HG03066 (cell line): ENCODE results near the gene ZNF79.

ENCODE experiments used
- ATAC-seq: cut with Tn5 transposase; IDR thresholded peaks from one replicate; pipeline ENCODE4 v1.9.1; 2021; ENCODE audit warnings: low read depth; ENCODE audit not compliant: unreplicated experiment

Gene ZNF79

GRCh38 chr9:127397646-127398274, 26.4 kb upstream of the ZNF79 start:
- ATAC-seq: no peak

DNA sequence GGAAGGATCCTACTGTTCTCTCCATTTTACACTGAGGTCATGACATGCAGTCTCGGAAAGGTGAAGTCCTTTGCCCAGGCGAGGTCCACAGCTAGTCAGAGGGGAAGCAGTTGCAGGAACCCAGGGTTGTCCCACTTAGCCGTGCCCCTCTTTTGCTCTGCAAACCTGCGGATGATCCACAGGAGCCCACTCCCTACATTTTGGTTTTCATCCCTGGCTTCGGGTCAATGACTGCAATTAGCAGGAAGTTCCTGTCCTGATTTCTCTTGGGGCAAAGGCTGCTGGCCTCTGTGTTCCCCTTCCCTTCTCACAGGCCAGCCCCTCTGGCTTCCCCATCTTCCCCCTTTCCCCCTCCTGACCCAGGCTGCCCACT, 25.9 kb upstream of the ZNF79 start:
- no peak for ATAC-seq

- no peak for ATAC-seq
Measured at GRCh38 chr9:127398715-127399400, 25.3 kb upstream of the ZNF79 start.

- ATAC-seq: no peak
Measured at GRCh38 chr9:127399736-127400269, 24.4 kb upstream of the ZNF79 start.

DNA sequence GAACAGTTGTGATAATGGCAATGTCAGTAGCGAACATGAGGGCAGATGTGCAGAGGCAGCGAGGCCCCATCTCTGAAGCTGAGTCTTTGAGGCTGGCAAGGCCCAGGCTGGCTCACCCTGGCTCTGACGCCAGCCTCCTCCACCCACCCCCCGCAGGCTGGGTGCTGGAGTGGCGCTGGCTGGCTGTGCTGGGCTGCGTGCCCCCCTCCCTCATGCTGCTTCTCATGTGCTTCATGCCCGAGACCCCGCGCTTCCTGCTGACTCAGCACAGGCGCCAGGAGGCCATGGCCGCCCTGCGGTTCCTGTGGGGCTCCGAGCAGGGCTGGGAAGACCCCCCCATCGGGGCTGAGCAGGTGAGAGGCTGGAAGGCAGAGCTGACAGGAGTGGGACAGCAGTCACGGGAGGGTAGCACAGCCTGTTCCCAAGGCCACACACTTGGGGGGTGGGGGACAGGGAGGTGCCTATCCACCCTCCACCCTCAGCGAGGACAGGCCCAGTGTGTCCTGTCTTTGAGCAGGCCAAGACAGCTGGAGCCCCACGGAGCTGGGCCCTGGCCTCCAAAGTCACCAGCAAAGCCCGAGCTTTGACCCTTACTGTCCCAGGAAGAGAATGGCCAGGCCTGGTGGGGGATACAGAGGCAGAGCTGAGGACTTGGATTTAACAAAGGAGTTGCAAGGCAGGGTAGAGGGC, 21.6 kb upstream of the ZNF79 start:
- ATAC-seq: no peak

GRCh38 chr9:127403507-127404192, 20.5 kb upstream of the ZNF79 start:
- ATAC-seq: no peak

DNA sequence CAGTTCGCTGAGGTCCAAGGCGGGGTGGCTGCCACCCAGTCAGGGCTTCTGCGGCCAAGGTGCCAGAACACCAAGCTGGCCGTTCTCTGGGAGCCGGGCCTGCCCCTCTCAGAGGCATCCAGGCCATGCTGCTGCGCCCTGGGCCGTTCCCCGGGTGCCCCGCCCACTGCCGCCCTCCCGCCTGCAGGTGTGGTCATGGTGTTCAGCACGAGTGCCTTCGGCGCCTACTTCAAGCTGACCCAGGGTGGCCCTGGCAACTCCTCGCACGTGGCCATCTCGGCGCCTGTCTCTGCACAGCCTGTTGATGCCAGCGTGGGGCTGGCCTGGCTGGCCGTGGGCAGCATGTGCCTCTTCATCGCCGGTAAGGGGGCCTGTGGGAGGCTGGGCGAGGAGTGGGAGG, 19.6 kb upstream of the ZNF79 start:
- ATAC-seq: no peak

DNA sequence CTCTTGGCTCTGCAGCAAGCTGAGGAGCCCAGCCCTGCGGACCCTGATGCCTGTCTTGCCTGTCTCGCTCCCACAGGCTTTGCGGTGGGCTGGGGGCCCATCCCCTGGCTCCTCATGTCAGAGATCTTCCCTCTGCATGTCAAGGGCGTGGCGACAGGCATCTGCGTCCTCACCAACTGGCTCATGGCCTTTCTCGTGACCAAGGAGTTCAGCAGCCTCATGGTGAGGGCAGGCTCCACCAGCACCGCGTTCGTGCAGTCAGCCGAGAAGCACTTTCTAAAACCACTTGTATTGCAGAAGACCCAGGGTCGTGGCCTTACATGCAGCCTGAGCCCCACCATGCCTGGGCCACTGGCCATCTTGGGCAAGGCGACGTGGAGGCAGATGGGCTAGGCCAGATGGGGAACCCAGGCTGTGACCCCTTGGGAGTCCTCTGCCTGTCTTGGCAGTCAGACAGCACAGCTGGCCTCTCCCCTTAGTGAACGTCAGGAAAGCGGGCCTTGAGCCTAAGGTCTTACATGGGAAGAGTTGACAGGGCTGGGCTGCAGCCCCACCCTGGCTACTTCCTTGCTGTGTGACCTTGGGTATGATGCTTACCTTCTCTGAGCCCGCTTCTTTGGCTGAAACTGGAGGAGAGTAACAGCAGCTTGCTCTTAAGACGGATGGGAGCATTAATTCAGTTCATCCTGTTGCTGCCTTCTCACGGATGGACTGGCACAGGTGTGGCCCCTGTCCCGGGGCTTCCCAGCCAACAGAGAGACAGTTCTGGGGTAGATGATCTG, 18.6 kb upstream of the ZNF79 start:
- ATAC-seq: no peak

DNA sequence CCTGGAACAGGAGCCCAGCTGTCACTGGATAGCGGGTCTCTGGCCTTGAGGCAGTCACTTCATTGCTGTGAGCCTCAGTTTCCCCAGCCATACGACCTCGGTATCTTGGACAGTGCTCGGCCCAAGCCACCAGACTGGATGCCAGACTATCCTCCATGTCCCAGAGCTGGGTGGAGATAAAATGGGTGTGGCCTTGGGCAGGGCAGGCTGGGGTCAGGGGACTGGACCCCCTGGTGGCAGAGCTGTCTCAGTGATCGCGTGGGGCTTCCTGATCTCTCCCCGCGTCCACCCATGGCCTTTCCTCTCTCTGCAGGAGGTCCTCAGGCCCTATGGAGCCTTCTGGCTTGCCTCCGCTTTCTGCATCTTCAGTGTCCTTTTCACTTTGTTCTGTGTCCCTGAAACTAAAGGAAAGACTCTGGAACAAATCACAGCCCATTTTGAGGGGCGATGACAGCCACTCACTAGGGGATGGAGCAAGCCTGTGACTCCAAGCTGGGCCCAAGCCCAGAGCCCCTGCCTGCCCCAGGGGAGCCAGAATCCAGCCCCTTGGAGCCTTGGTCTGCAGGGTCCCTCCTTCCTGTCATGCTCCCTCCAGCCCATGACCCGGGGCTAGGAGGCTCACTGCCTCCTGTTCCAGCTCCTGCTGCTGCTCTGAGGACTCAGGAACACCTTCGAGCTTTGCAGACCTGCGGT, 17.2 kb upstream of the ZNF79 start:
- no peak for ATAC-seq

GRCh38 chr9:127407492-127407843, 16.7 kb upstream of the ZNF79 start:
- ATAC-seq: no peak

- no peak for ATAC-seq
Measured at GRCh38 chr9:127411122-127411521, 13.1 kb upstream of the ZNF79 start.

DNA sequence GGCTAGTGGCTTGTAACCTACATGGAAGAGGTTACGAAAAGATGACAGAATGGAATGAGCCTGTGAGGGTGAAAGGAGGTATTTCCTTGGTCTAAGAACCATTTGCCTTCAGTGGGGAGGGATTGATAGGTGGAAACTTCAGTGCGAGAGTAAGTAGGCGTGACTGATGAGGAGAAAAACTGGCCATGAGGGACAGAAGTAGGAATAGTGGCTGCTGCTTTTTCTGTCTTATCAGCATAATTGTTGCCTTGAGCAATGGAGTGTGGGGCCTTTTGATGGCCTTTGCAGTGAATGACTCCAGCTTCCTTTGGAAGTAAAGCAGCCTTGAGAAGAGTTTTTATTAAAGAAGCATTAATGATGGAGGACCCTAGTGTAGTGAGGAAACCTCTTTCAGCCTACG, 9.0 kb upstream of the ZNF79 start:
- ATAC-seq: no peak

- ATAC-seq: no peak
Measured at GRCh38 chr9:127415657-127416056, 8.5 kb upstream of the ZNF79 start.

DNA sequence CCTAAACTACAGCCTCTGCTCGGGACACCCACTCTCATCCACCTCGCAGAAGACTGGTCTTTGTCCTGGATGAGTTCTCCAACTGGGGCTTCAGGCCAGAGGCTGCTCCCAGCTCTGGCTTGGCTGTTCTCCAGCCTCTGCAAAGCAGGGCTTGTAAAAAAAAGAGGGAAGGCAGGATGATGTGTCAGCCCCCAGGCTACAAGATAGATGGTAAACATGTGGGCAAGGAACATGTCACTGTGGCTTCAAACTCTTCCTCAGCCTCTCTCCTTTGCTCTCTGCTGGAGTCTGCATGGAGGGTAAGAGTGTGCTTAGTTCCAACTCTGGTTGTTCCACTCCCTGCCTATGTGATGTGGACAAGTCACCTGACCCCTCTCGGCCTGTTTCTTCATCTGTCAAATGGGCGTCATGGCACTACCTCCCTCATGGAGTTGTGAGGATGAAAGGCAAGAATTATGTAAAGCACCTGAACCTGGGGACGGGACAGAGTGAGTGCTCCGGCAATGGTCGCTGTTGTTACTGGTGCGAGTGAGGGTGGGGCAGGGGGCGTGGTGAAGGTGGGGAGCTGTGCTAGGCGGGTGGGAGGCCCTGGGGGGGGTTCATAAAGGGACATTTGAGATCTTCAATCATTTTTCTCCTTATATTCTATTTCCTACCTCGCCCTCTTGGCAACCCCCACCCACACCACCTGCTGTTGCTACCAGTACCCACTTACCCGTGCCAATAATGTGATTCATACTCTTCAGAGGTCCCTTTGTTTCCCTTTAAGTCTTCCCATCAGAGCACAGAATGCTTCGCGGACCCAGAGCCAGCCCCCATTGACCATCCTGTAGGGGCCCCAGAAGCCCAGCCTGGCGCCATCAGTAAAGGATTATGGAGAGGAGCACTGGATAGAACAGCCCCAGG, 6.8 kb upstream of the ZNF79 start:
- no peak for ATAC-seq

DNA sequence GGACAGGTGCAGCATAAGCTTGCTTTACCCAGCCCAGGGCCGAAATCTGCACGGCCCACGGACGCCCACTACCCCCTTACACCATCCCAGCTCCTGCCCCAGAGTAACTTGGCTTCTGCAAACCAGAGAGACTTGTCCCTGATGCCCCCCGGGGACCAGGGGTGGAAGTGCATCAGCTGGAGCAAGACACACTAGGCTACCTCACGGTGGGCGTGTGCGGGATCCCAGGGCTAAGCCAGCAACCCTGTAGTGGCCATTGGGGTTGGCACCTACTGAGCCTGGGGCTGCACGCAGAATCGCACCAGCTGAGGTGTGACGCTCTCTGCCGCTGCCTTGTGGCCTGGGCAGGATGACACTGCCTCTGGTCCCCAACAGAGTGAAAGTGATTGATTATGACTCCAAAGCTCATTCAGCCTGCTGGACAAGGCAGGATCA, 6.1 kb upstream of the ZNF79 start:
- ATAC-seq: no peak

- ATAC-seq: no peak
Measured at GRCh38 chr9:127419348-127419747, 4.8 kb upstream of the ZNF79 start.

DNA sequence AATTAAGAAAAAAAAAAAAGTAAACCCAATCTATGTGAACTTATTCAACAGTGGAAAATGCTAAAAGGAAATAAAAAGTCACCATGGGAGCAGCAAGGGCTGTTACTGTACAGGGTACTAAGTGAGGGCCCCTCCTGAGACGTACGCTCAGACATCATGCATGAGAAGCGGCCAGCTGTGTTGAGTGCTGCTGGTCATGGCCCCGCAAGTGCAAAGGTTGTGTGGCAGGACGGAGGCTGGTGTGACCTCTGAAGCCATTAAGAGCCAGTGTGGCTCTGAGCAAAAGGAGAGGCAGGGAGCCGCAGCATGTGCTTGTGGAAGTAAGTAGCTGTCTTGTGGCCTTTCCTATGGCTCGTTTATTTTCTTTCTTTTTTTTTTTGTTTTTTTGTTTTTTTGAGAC, 3.1 kb upstream of the ZNF79 start:
- ATAC-seq: no peak

- ATAC-seq: no peak
Measured at GRCh38 chr9:127422133-127422782, 1.9 kb upstream of the ZNF79 start.
